Adrenal gland (tissue), 19 donors: Measurements from ENCODE around the gene ERAL1. TPM values are rescaled to one million over a fixed set of nuclear protein-coding genes. Genes with fewer than 3 reads are reported as not detected.
A peak's percentile ranks its signal among the peaks of the same experiment; 100 is the strongest.

Experiments used
- DNase-seq, 7 donors: peaks; one replicate each; pipeline ENCODE4 v3.0.0-alpha.2; 2019 to 2020
- H3K27ac ChIP-seq, 5 donors: fragments of 200-600 bp; sonication (generic) in 4 of 5; 1 replicate in 3 of 5; 2 replicates in 2 of 5; pipeline versions ENCODE4 v1.5.1 to v1.8.0; 2016 to 2020; ENCODE audit warnings: mild to moderate bottlenecking in 1 of 5
- H3K27me3 ChIP-seq: fragments of 200-600 bp; 2 replicates; pipeline ENCODE4 v1.8.0; 2021
- H3K36me3 ChIP-seq, 2 donors: fragments of 200-600 bp; replicated peaks in 1 of 2; 1 replicate in 1 of 2; 2 replicates in 1 of 2; pipeline versions ENCODE4 v1.5.1 to v1.8.0; 2018 to 2022
- H3K4me1 ChIP-seq, 2 donors: fragments of 200-600 bp; replicated peaks in 1 of 2; 1 replicate in 1 of 2; 2 replicates in 1 of 2; pipeline versions ENCODE4 v1.5.1 to v1.8.0; 2018 to 2021
- H3K4me3 ChIP-seq, 4 donors: fragments of 200-600 bp; sonication (generic) in 3 of 4; one replicate each; pipeline ENCODE4 v1.5.1; 2016 to 2018
- H3K9me3 ChIP-seq, 3 donors: fragments of 200-600 bp; sonication (generic) in 1 of 3; replicated peaks in 1 of 3; 1 replicate in 2 of 3; 2 replicates in 1 of 3; pipeline versions ENCODE4 v1.5.1 to v1.8.0; 2016 to 2021
- CTCF ChIP-seq, 6 experiments: fragments of 450-650 bp in 4 of 6; fragments of 200-600 bp in 2 of 6; sonication (generic) in 1 of 6; IDR thresholded peaks; 1 replicate in 5 of 6; 2 replicates in 1 of 6; pipeline versions ENCODE4 v1.5.1 to v1.8.0; 2016 to 2021; ENCODE audit warnings: antibody characterized with exemption in 6 of 6, mild to moderate bottlenecking in 2 of 6, moderate library complexity in 1 of 6
- POLR2A ChIP-seq, 2 donors: fragments of 450-650 bp; IDR thresholded peaks; one replicate each; pipeline ENCODE4 v1.6.1; 2017; ENCODE audit warnings: antibody characterized with exemption in 2 of 2, mild to moderate bottlenecking in 2 of 2, moderate library complexity in 1 of 2
- WGBS, 4 donors: extraction: QIAGEN DNeasy Blood & Tissue Kit in 2 of 4; methylation state at CpG; one replicate each; pipeline versions ENCODE4 v1.1.5 to v1.1.7; 2013 to 2017; 5-methylcytosine and 5-hydroxymethylcytosine counted together
- intact Hi-C, 2 donors: fragments of 100-400 bp; cut with DNase I; formaldehyde crosslinking; loops; one replicate each; pipeline versions ENCODE4 v1.14.1 to v1.15.0; 2022 to 2023
- long read RNA-seq, 10 donors: library from polyadenylated mRNA in 3 of 10; unstranded in 2 of 10; stranded (forward) in 1 of 10; transcript quantifications; one replicate each; pipeline ENCODE4 v2.0.0 and lab custom pipeline, GENCODE V29; 2021 to 2026
- polyA plus RNA-seq, 3 donors: library from polyadenylated mRNA; stranded (reverse); fragments of 200-250 nt in 2 of 3; fragments of 350-450 nt in 1 of 3; fragmentation: Illumina TruSeq in 1 of 3; extraction: RNeasy Lipid Tissue Mini Kit (QIAGEN cat#74804) in 1 of 3; gene quantifications; one replicate each; pipeline ENCODE4 v1.2.3, GENCODE V29; 2013 to 2014
- total RNA-seq, 9 donors: library from RNA; depleted of rRNA in 4 of 9; stranded (reverse); fragments of >200 nt in 4 of 9; fragments of 120-200 nt in 1 of 9; fragmentation: NEBNext Ultra II Directional in 1 of 9; extraction: Animal tissue kit (Norgen Biotek cat#: 25700) in 1 of 9; gene quantifications; one replicate each; pipeline versions ENCODE4 v1.1.0 to v1.2.4, GENCODE V29; 2013 to 2023
- donor health status: healthy with polysubstance abuse.
- donor health status: Bipolar disorder and iron deficiency.
- donor health status: DM: yes; HTN: yes; CAD: no.
- donor health status: DM: no; HTN: no; CAD: no.
- donor health status: DM: no; HTN: no; CAD: no.
- donor health status: DM: yes; HTN: yes; CAD: no.

The ERAL1 gene
- total RNA-seq: 10 to 100 TPM; 42.8 to 62.1 (median 51.7) TPM
- polyA plus RNA-seq: 10 to 100 TPM; 44.0 to 80.8 (median 60.9) TPM
- long read RNA-seq, donor 1, transcript ERAL1-201 (10 exons, 1,925 nt): major isoform, 31 of 35 reads
- long read RNA-seq, donor 1, partial matches to known transcripts: 0 of 35 reads
- long read RNA-seq, donor 1, other reads (novel, unspliced or antisense): 0 of 35 reads
- long read RNA-seq, donor 2, transcript ERAL1-204 (5 exons, 1,508 nt): minor isoform, 6 of 21 reads
- long read RNA-seq, donor 2, transcript ERAL1-201 (10 exons, 1,925 nt): major isoform, 9 of 21 reads
- long read RNA-seq, donor 2, partial matches to known transcripts: 6 of 21 reads
- long read RNA-seq, donor 2, other reads (novel, unspliced or antisense): 0 of 21 reads
- long read RNA-seq, donor 3, transcript ERAL1-201 (10 exons, 1,925 nt): major isoform, 24 of 43 reads
- long read RNA-seq, donor 3, partial matches to known transcripts: 17 of 43 reads
- long read RNA-seq, donor 3, other reads (novel, unspliced or antisense): 0 of 43 reads
- long read RNA-seq, donor 4, transcript ERAL1-201 (10 exons, 1,925 nt): major isoform, 23 of 28 reads
- long read RNA-seq, donor 4, partial matches to known transcripts: 0 of 28 reads
- long read RNA-seq, donor 4, other reads (novel, unspliced or antisense): 5 of 28 reads
- long read RNA-seq, donor 5, transcript ERAL1-201 (10 exons, 1,925 nt): major isoform, 86 of 100 reads
- long read RNA-seq, donor 5, partial matches to known transcripts: 4 of 100 reads
- long read RNA-seq, donor 5, other reads (novel, unspliced or antisense): 10 of 100 reads
- long read RNA-seq, donor 6, transcript ERAL1-201 (10 exons, 1,925 nt): major isoform, 17 of 20 reads
- long read RNA-seq, donor 6, partial matches to known transcripts: 1 of 20 reads
- long read RNA-seq, donor 6, other reads (novel, unspliced or antisense): 2 of 20 reads
- long read RNA-seq, donor 7, transcript ERAL1-201 (10 exons, 1,925 nt): major isoform, 5 of 5 reads
- long read RNA-seq, donor 7, partial matches to known transcripts: 0 of 5 reads
- long read RNA-seq, donor 7, other reads (novel, unspliced or antisense): 0 of 5 reads
- long read RNA-seq, donor 8, transcript ERAL1-201 (10 exons, 1,925 nt): major isoform, 22 of 42 reads
- long read RNA-seq, donor 8, transcript ERAL1-204 (5 exons, 1,508 nt): minor isoform, 5 of 42 reads
- long read RNA-seq, donor 8, partial matches to known transcripts: 15 of 42 reads
- long read RNA-seq, donor 8, other reads (novel, unspliced or antisense): 0 of 42 reads
- long read RNA-seq, donor 9, transcript ERAL1-201 (10 exons, 1,925 nt): major isoform, 25 of 25 reads
- long read RNA-seq, donor 9, partial matches to known transcripts: 0 of 25 reads
- long read RNA-seq, donor 9, other reads (novel, unspliced or antisense): 0 of 25 reads
- long read RNA-seq, donor 10, transcript ERAL1-201 (10 exons, 1,925 nt): major isoform, 6 of 6 reads
- long read RNA-seq, donor 10, partial matches to known transcripts: 0 of 6 reads
- long read RNA-seq, donor 10, other reads (novel, unspliced or antisense): 0 of 6 reads

- DNase-seq: peak; percentile 82 to 92 (median 86)
- H3K4me1 ChIP-seq: peaks cover 6 to 9% of the 10 kb centered on the region in 2 donors
- peaks cover 0 to 25% of the 10 kb centered on the region in 2 donors for H3K36me3 ChIP-seq
- H3K27me3 ChIP-seq: no peaks in the 10 kb centered on the region
- H3K9me3 ChIP-seq: no peaks in the 10 kb centered on the region
- peak within 1 kb of the TSS in 3 of 5 donors; percentile 58 to 73 (median 64) for H3K27ac ChIP-seq
- intact Hi-C loops: loop anchor here in 1 of 2 donors (10.0 kb wide), 1 partner anchor 60 kb away; no protein-coding TSS in a partner anchor
- WGBS, 4 donors: 1% methylated on average over 28 to 42 of the region's 42 CpGs
- H3K4me3 ChIP-seq: peak within 1 kb of the TSS in 3 of 4 donors; percentile 68 to 93 (median 69)
- TF ChIP-seq POLR2A (IDR thresholded peaks at IDR 0.05): peak in 1 of 2 donors; percentile 65
- TF ChIP-seq CTCF (IDR thresholded peaks at IDR 0.05): peak in 1 of 6 experiments; percentile 1
Measured at GRCh38 chr17:28854457-28855335, at the start of gene ERAL1. Gene ERAL1, plus strand, starts transcription at chr17:28855016. Its CDS starts 19 bp downstream, at chr17:28855035.

- intact Hi-C loops: no loop called here
- H3K9me3 ChIP-seq: no peaks in the 10 kb centered on the region
- WGBS, 4 donors: 7 to 10% (median 9%) methylated on average over 2 of the region's 2 CpGs
- peak overlapping the region; percentile 14 to 80 (median 67) for H3K27ac ChIP-seq
- TF ChIP-seq POLR2A (IDR thresholded peaks at IDR 0.05) (peak in 1 of 2 donors; percentile 31), CTCF (IDR thresholded peaks at IDR 0.05) (no peak)
- H3K4me1 ChIP-seq: peaks cover 19 to 38% of the 10 kb centered on the region in 2 donors
- no peaks in the 10 kb centered on the region for H3K27me3 ChIP-seq
- DNase-seq: peak; percentile 31 to 62 (median 51)
- H3K4me3 ChIP-seq: no peak overlapping the region
- peaks cover 0 to 5% of the 10 kb centered on the region in 2 donors for H3K36me3 ChIP-seq
Measured at GRCh38 chr17:28807925-28808634, 46.7 kb upstream of the ERAL1 start.

GRCh38 chr17:28810437-28810836, 44.4 kb upstream of the ERAL1 start:
- no peak for DNase-seq
- no peak overlapping the region for H3K4me3 ChIP-seq
- H3K27ac ChIP-seq: no peak overlapping the region
- H3K36me3 ChIP-seq: no peaks in the 10 kb centered on the region
- WGBS, 4 donors: 93 to 97% (median 95%) methylated on average over 1 of the region's 1 CpG
- H3K9me3 ChIP-seq: no peaks in the 10 kb centered on the region
- intact Hi-C loops: no loop called here
- no peak for TF ChIP-seq CTCF (IDR thresholded peaks at IDR 0.05)
- TF ChIP-seq POLR2A (IDR thresholded peaks at IDR 0.05): no peak
- peaks cover 19 to 41% of the 10 kb centered on the region in 2 donors for H3K4me1 ChIP-seq
- H3K27me3 ChIP-seq: no peaks in the 10 kb centered on the region
